Measurements from ENCODE around the gene FLT3LG. TPM values are rescaled to one million over a fixed set of nuclear protein-coding genes. Genes with fewer than 3 reads are reported as not detected.

FLT3LG gene
- total and polyA plus RNA-seq, 9 of the 15 experiments (the other 6 are each of a cell fraction or from before 2014, with no cell fraction given): 0.31 to 6.4 (median 1.1) TPM

DNA sequence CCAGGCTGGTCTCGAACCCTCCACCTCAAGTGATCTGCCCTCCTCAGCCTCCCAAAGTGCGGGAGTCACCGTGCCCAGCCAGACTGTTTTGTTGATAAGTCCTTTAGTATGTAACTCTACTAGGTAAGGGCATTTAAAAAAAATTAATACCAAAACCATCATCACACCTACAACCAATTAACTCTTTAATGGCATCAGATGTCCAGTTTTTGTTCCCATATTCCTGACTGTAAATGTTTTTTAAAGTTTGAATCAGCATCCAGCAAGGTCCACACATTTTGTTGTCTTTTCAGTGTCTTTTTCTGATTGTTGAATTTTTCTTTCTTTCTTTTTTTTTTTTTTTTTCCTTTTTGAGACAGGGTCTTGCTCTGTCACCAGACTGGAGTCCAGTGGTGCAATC lies 44.0 kb downstream of the FLT3LG start:
- ChIA-PET POLR2A (interaction anchor here (1.4 kb wide), 1 partner anchor 125 kb away, joined by 3 read pairs; no protein-coding TSS in a partner anchor), CTCF (ENCODE audit: low intra/inter-chr PET ratio) (no interaction called here)
- no peak overlapping the region for H3K27ac ChIP-seq (ENCODE audit: extremely low read depth, low read depth, low read length)
- no peak overlapping the region for H3K9ac ChIP-seq (ENCODE audit: insufficient read depth in 1 of 2, low read depth in 2 of 2, low read length in 2 of 2)
- H3K9me1 ChIP-seq (ENCODE audit: control insufficient read depth, insufficient read depth, low read length): no peaks in the 10 kb centered on the region
- no peak overlapping the region for H3K4me2 ChIP-seq (ENCODE audit: insufficient read depth, low read length)
- no peak for ATAC-seq
- no peaks in the 10 kb centered on the region for H3K79me2 ChIP-seq (ENCODE audit: control insufficient read depth, insufficient read depth, low read length)
- no peak for FAIRE-seq
- no peaks in the 10 kb centered on the region for H3K9me3 ChIP-seq (replicated peaks; ENCODE audit: control insufficient read depth, insufficient read depth, low read depth, low read length)
- DNase-seq (ENCODE audit: extremely low read depth in 1 of 4, low spot score in 3 of 4): no peak
- no peaks in the 10 kb centered on the region for H3K27me3 ChIP-seq (ENCODE audit: control insufficient read depth in 2 of 2, insufficient read depth in 2 of 2, low read length in 2 of 2)
- no peak overlapping the region for H2AFZ ChIP-seq (ENCODE audit: low read depth, low read length)
- 29% methylated on average over 3 of the region's 3 CpGs for WGBS (ENCODE audit: insufficient coverage, low coverage, missing lambda C conversion rate)
- intact Hi-C loops (cut with micrococcal nuclease): no loop called here
- in situ Hi-C loops (cut with MboI): no loop called here
- H3K4me3 ChIP-seq: no peak overlapping the region
- H3K4me1 ChIP-seq (replicated peaks in 1 of 2; ENCODE audit: control insufficient read depth in 2 of 2, insufficient read depth in 2 of 2, low read length in 2 of 2): peaks cover 0 to 18% of the 10 kb centered on the region in 2 experiments; a peak in 2 of 5 replicates
- BruUV-seq (replicated peaks): no TSS peak
- H3K36me3 ChIP-seq (ENCODE audit: control insufficient read depth, insufficient read depth, low read length): no peaks in the 10 kb centered on the region
- H4K20me1 ChIP-seq (replicated peaks; ENCODE audit: control insufficient read depth, insufficient read depth, low read length): no peaks in the 10 kb centered on the region
- TF ChIP-seq KAT2B (IDR thresholded peaks at IDR 0.05; ENCODE audit: low read depth, low read length): no peak
- TF ChIP-seq ZNF695 (CRISPR knock-in tag; IDR thresholded peaks at IDR 0.05): no peak
- TF ChIP-seq KLF1 (tag; IDR thresholded peaks at IDR 0.05): no peak

- Histone ChIP-seq H3K27me3 (ENCODE audit: control insufficient read depth in 2 of 2, insufficient read depth in 2 of 2, low read length in 2 of 2) (no peaks in the 10 kb centered on the region), H3K4me1 (replicated peaks in 1 of 2; ENCODE audit: control insufficient read depth in 2 of 2, insufficient read depth in 2 of 2, low read length in 2 of 2) (peaks cover 0 to 22% of the 10 kb centered on the region in 2 experiments; a peak in 3 of 5 replicates), H3K4me2 (ENCODE audit: insufficient read depth, low read length) (no peak overlapping the region), H3K9me1 (ENCODE audit: control insufficient read depth, insufficient read depth, low read length) (no peaks in the 10 kb centered on the region), H3K9ac (ENCODE audit: insufficient read depth in 1 of 2, low read depth in 2 of 2, low read length in 2 of 2) (peak overlapping the region in 1 of 2 experiments; percentile 86; a peak in 1 of 4 replicates), H3K27ac (ENCODE audit: extremely low read depth, low read depth, low read length) (no peak overlapping the region), H3K79me2 (ENCODE audit: control insufficient read depth, insufficient read depth, low read length) (no peaks in the 10 kb centered on the region), H4K20me1 (replicated peaks; ENCODE audit: control insufficient read depth, insufficient read depth, low read length) (no peaks in the 10 kb centered on the region), H3K4me3 (no peak overlapping the region), H2AFZ (ENCODE audit: low read depth, low read length) (peak overlapping the region; percentile 23), H3K9me3 (replicated peaks; ENCODE audit: control insufficient read depth, insufficient read depth, low read depth, low read length) (no peaks in the 10 kb centered on the region), H3K36me3 (ENCODE audit: control insufficient read depth, insufficient read depth, low read length) (no peaks in the 10 kb centered on the region)
- no TSS peak for BruUV-seq (replicated peaks)
- ChIA-PET CTCF (ENCODE audit: low intra/inter-chr PET ratio) (no interaction called here), POLR2A (interaction anchor here (0.6 to 0.7 kb wide), 2 partner anchors 12 to 195 kb away, joined by 4 read pairs; no protein-coding TSS in a partner anchor)
- in situ Hi-C loops (cut with MboI): no loop called here
- ATAC-seq: no peak; the same call in 2 of the 3 replicates
- no peak for FAIRE-seq
- no peak for DNase-seq (ENCODE audit: extremely low read depth in 1 of 4, low spot score in 3 of 4)
- WGBS (ENCODE audit: insufficient coverage, low coverage, missing lambda C conversion rate): 28% methylated on average over 13 of the region's 13 CpGs
- intact Hi-C loops (cut with micrococcal nuclease): no loop called here
- no peak for TF ChIP-seq MIER1 (IDR thresholded peaks at IDR 0.05; ENCODE audit: low read depth)
- TF ChIP-seq, protein P1, sequence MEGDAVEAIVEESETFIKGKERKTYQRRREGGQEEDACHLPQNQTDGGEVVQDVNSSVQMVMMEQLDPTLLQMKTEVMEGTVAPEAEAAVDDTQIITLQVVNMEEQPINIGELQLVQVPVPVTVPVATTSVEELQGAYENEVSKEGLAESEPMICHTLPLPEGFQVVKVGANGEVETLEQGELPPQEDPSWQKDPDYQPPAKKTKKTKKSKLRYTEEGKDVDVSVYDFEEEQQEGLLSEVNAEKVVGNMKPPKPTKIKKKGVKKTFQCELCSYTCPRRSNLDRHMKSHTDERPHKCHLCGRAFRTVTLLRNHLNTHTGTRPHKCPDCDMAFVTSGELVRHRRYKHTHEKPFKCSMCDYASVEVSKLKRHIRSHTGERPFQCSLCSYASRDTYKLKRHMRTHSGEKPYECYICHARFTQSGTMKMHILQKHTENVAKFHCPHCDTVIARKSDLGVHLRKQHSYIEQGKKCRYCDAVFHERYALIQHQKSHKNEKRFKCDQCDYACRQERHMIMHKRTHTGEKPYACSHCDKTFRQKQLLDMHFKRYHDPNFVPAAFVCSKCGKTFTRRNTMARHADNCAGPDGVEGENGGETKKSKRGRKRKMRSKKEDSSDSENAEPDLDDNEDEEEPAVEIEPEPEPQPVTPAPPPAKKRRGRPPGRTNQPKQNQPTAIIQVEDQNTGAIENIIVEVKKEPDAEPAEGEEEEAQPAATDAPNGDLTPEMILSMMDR (IDR thresholded peaks at IDR 0.05 in 2 of 3, conservative IDR thresholded peaks at IDR 0.05 in 1 of 3; ENCODE audit: insufficient read depth in 2 of 3, low read depth in 1 of 3, low read length in 3 of 3): no peak
- peak; percentile 24; the same call in 1 of the 2 replicates for TF ChIP-seq L3MBTL2 (IDR thresholded peaks at IDR 0.05)
- TF ChIP-seq ZNF316 (IDR thresholded peaks at IDR 0.05): peak; percentile 63
- TF ChIP-seq NEUROD1 (IDR thresholded peaks at IDR 0.05; ENCODE audit: borderline replicate concordance, low read depth, low read length, partially characterized antibody): no peak
- no peak for TF ChIP-seq ZNF431 (CRISPR knock-in tag; IDR thresholded peaks at IDR 0.05)
- TF ChIP-seq C11orf30 (IDR thresholded peaks at IDR 0.05; ENCODE audit: low read depth): peak; percentile 52; the same call in 1 of the 2 replicates
- no peak for TF ChIP-seq CBX5 (IDR thresholded peaks at IDR 0.05; ENCODE audit: borderline replicate concordance, low read depth)
- TF ChIP-seq CTBP1 (IDR thresholded peaks at IDR 0.05; ENCODE audit: borderline replicate concordance): no peak
- no peak for TF ChIP-seq FOS (IDR thresholded peaks at IDR 0.05; ENCODE audit: extremely low read depth, insufficient read length)
- TF ChIP-seq ZC3H11A (IDR thresholded peaks at IDR 0.05; ENCODE audit: low read depth, low read length): no peak
- no peak for TF ChIP-seq SMARCC2 (IDR thresholded peaks at IDR 0.05; ENCODE audit: low read depth)
- no peak for TF ChIP-seq NFRKB (IDR thresholded peaks at IDR 0.05; ENCODE audit: low read depth)
- TF ChIP-seq SNIP1 (IDR thresholded peaks at IDR 0.05; ENCODE audit: low read depth): no peak
These were observed 46.8 kb downstream of the FLT3LG start for GRCh38 chr19:49520705-49521319.
